ENCODE measurements around the gene MEOX2.

The MEOX2 gene

GRCh38 chr7:15686295-15686956 is at the start of gene MEOX2:
Gene MEOX2 (minus strand): TSS chr7:15686683. CDS start chr7:15686402, 281 bp downstream.
- no peak for FAIRE-seq

- FAIRE-seq, result no peak
Measured at GRCh38 chr7:15729746-15730145, 43.3 kb upstream of the MEOX2 start.

- FAIRE-seq, result no peak
Measured at GRCh38 chr7:15725051-15725450, 38.6 kb upstream of the MEOX2 start.

GRCh38 chr7:15723841-15724240 is 37.4 kb upstream of the MEOX2 start:
- no peak for FAIRE-seq

- FAIRE-seq, result peak; percentile 51
Measured at GRCh38 chr7:15720849-15721471, 34.5 kb upstream of the MEOX2 start.

GRCh38 chr7:15719311-15719710 is 32.8 kb upstream of the MEOX2 start:
- FAIRE-seq, result no peak

- no peak for FAIRE-seq
Measured at GRCh38 chr7:15715435-15715834, 29.0 kb upstream of the MEOX2 start.

- FAIRE-seq, result no peak
Measured at GRCh38 chr7:15709978-15710377, 23.5 kb upstream of the MEOX2 start.

- no peak for FAIRE-seq
Measured at GRCh38 chr7:15707570-15707969, 21.1 kb upstream of the MEOX2 start.

GRCh38 chr7:15703732-15704131 is 17.2 kb upstream of the MEOX2 start:
- no peak for FAIRE-seq

GRCh38 chr7:15692501-15693020 is 6.1 kb upstream of the MEOX2 start:
- no peak for FAIRE-seq

GRCh38 chr7:15688911-15689310 is 2.4 kb upstream of the MEOX2 start:
- FAIRE-seq, result no peak

- FAIRE-seq, result no peak
Measured at GRCh38 chr7:15688279-15688626, 1.8 kb upstream of the MEOX2 start.

- no peak for FAIRE-seq
Measured at GRCh38 chr7:15687546-15688278, 1.2 kb upstream of the MEOX2 start.

- no peak for FAIRE-seq
Measured at GRCh38 chr7:15686957-15687545, 568 bp upstream of the MEOX2 start.

- FAIRE-seq, result no peak
Measured at GRCh38 chr7:15685358-15686294, 857 bp downstream of the MEOX2 start.

GRCh38 chr7:15684871-15685270 is 1.6 kb downstream of the MEOX2 start:
- FAIRE-seq, result no peak

GRCh38 chr7:15684111-15684800 is 2.2 kb downstream of the MEOX2 start:
- FAIRE-seq, result no peak

GRCh38 chr7:15682751-15683245 is 3.7 kb downstream of the MEOX2 start:
- no peak for FAIRE-seq

- FAIRE-seq, result no peak
Measured at GRCh38 chr7:15682111-15682510, 4.4 kb downstream of the MEOX2 start.

GRCh38 chr7:15681631-15682030 is 4.9 kb downstream of the MEOX2 start:
- FAIRE-seq, result no peak

All from colon (tissue), 2 donors.